Heart right ventricle (tissue), 16 donors: ENCODE measurements around the gene HPS6. TPM values are rescaled to one million over a fixed set of nuclear protein-coding genes. Genes with fewer than 3 reads are reported as not detected.

ENCODE experiments used
- ATAC-seq, 8 donors: fragments of 200-7000 bp; cut with Tn5 transposase; one replicate each; pipeline ENCODE4 v1.9.1; 2020; ENCODE audit warnings: mild to moderate bottlenecking in 8 of 8, moderate library complexity in 8 of 8, moderate number of reproducible peaks in 1 of 8
- DNase-seq, 2 donors: peaks; one replicate each; pipeline ENCODE4 v3.0.0-alpha.2; 2020
- H3K27ac ChIP-seq, 10 donors: fragments of 200-600 bp; sonication (generic) in 2 of 10; one replicate each; pipeline versions ENCODE4 v1.5.0 to v1.8.0; 2020 to 2022; ENCODE audit warnings: mild to moderate bottlenecking in 3 of 10
- H3K27me3 ChIP-seq, 7 donors: fragments of 200-600 bp; one replicate each; pipeline ENCODE4 v1.8.0; 2021 to 2022; ENCODE audit warnings: mild to moderate bottlenecking in 2 of 7
- H3K36me3 ChIP-seq, 9 donors: fragments of 200-600 bp; sonication (generic) in 1 of 9; one replicate each; pipeline versions ENCODE4 v1.5.0 to v1.8.0; 2020 to 2022; ENCODE audit warnings: mild to moderate bottlenecking in 2 of 9
- H3K4me1 ChIP-seq, 9 donors: fragments of 200-600 bp; sonication (generic) in 1 of 9; one replicate each; pipeline versions ENCODE4 v1.5.0 to v1.8.0; 2020 to 2022; ENCODE audit warnings: mild to moderate bottlenecking in 4 of 9
- H3K4me3 ChIP-seq, 10 donors: fragments of 200-600 bp; sonication (generic) in 2 of 10; one replicate each; pipeline versions ENCODE4 v1.5.0 to v1.8.0; 2020 to 2022; ENCODE audit warnings: mild to moderate bottlenecking in 7 of 10, moderate library complexity in 2 of 10
- H3K9me3 ChIP-seq, 11 donors: fragments of 200-600 bp in 10 of 11; sonication (generic) in 2 of 11; one replicate each; pipeline versions ENCODE4 v1.5.0 to v1.8.0; 2013 to 2022; ENCODE audit warnings: mild to moderate bottlenecking in 2 of 11, control low read depth in 1 of 11, moderate library complexity in 1 of 11
- CTCF ChIP-seq, 9 donors: fragments of 200-600 bp; sonication (generic) in 2 of 9; IDR thresholded peaks; one replicate each; pipeline versions ENCODE4 v1.5.0 to v1.8.0; 2021 to 2022; ENCODE audit warnings: antibody characterized with exemption in 9 of 9, mild to moderate bottlenecking in 5 of 9, moderate library complexity in 1 of 9
- WGBS, 2 donors: extraction: QIAGEN DNeasy Blood & Tissue Kit; methylation state at CpG; one replicate each; pipeline ENCODE4 v1.1.7; 2013; ENCODE audit warnings: inconsistent platforms in 1 of 2; 5-methylcytosine and 5-hydroxymethylcytosine counted together
- intact Hi-C, 10 donors: fragments of 100-400 bp; cut with DNase I; formaldehyde crosslinking; loops; one replicate each; pipeline versions ENCODE4 v1.11.1 to v1.14.2; 2022
- polyA plus RNA-seq, 2 donors: library from polyadenylated mRNA; stranded (reverse); fragments of 200-250 nt; gene quantifications; one replicate each; pipeline ENCODE4 v1.2.3, GENCODE V29; 2013
- total RNA-seq, 10 donors: library from RNA; stranded (reverse); fragmentation: NEBNext Ultra II Directional in 3 of 10; extraction: Animal tissue kit (Norgen Biotek cat#: 25700) in 3 of 10; gene quantifications; one replicate each; pipeline versions ENCODE4 v1.2.1 to v1.2.4, GENCODE V29; 2021 to 2023
- donor health status: Arrhythmogenic right ventricular cardiomyopathy.
- donor health status: ischemic (EF 13 %, LVEDD 7.1; RV severe dilation, severe dysfunction).
- donor health status: healthy with polysubstance abuse.
- donor health status: DM: no; HTN: yes; CAD: no.
- donor health status: DM: no; HTN: no; CAD: no.
- donor health status: ischemic (EF 25% LVEDD 6.9; RV normal size, moderate dysfunction).
- donor health status: ischemic (EF 25% LVEDD 5.7; RV mildly dilated, moderate dysfunction).
- donor health status: healthy.
- donor health status: DM: yes; HTN: yes; CAD: no.
- donor health status: Ischemic cardiomyopathy.
- donor health status: ischemic (EF 35%, LVEDD 5.7; RV mildly dilated, moderate dysfunction).
- donor health status: nonischemic (EF 11% LVEDD 7.7; RV severe dilation, severe dysfunction).
- donor health status: DM: yes; HTN: yes; CAD: no.
- donor health status: PGD.
- donor health status: ischemic (EF 29% LVEDD 5.4; RV normal size, mild dysfunction).
- donor health status: nonischemic (EF 23%, LVEDD 6.1; RV moderate dilation, normal function).

HPS6 gene
- total and polyA plus RNA-seq, 12 donors, result 8.2 to 13.6 (median 10.6) TPM

GRCh38 chr10:102106998-102107397 is 41.8 kb downstream of the HPS6 start:
- WGBS, 2 donors, result 87 to 89% methylated on average over 2 of the region's 2 CpGs
- TF ChIP-seq CTCF (IDR thresholded peaks at IDR 0.05), result no peak
- ATAC-seq (no peak), DNase-seq (no peak)
- no peak overlapping the region for H3K27ac ChIP-seq
- no peaks in the 10 kb centered on the region for H3K9me3 ChIP-seq
- no peak overlapping the region for H3K4me3 ChIP-seq
- H3K36me3 ChIP-seq, result peaks cover 6 to 71% (median 46%) of the 10 kb centered on the region in 9 donors
- intact Hi-C loops, result loop anchor here in 1 of 10 donors (5.0 kb wide), 1 partner anchor 35 kb away; no protein-coding TSS in a partner anchor
- H3K4me1 ChIP-seq, result peaks cover 0 to 6% (median 0%) of the 10 kb centered on the region in 9 donors
- no peaks in the 10 kb centered on the region for H3K27me3 ChIP-seq

- Histone ChIP-seq H3K4me1 (peaks cover 12 to 30% (median 23%) of the 10 kb centered on the region in 9 donors), H3K27me3 (no peaks in the 10 kb centered on the region), H3K27ac (no peak overlapping the region), H3K9me3 (no peaks in the 10 kb centered on the region), H3K36me3 (peaks cover 6 to 65% (median 46%) of the 10 kb centered on the region in 9 donors), H3K4me3 (no peak overlapping the region)
- intact Hi-C loops, result loop anchor here in 3 of 10 donors (5.0 kb wide), 2 partner anchors 37 to 42 kb away; partner anchors contain the start of gene HPS6 (in 1 of the 3)
- ATAC-seq, result no peak
- no peak for DNase-seq
- WGBS, 2 donors, result 87% methylated on average over 24 of the region's 24 CpGs
- no peak for TF ChIP-seq CTCF (IDR thresholded peaks at IDR 0.05)
Measured at GRCh38 chr10:102109166-102110116, 44.3 kb downstream of the HPS6 start.

- Histone ChIP-seq H3K36me3 (peaks cover 6 to 56% (median 46%) of the 10 kb centered on the region in 9 donors), H3K27ac (no peak overlapping the region), H3K9me3 (no peaks in the 10 kb centered on the region), H3K4me3 (no peak overlapping the region), H3K27me3 (no peaks in the 10 kb centered on the region), H3K4me1 (peaks cover 12 to 46% (median 38%) of the 10 kb centered on the region in 9 donors)
- ATAC-seq (no peak), DNase-seq (no peak)
- intact Hi-C loops, result loop anchor here in 2 of 10 donors (5.0 kb wide), 2 partner anchors 39 to 44 kb away; partner anchors contain the start of gene HPS6 (in 1 of the 2)
- 94% methylated on average over 12 of the region's 12 CpGs for WGBS, 2 donors
- no peak for TF ChIP-seq CTCF (IDR thresholded peaks at IDR 0.05)
Measured at GRCh38 chr10:102111276-102111675, 46.1 kb downstream of the HPS6 start.

GRCh38 chr10:102112210-102112817 is 47.2 kb downstream of the HPS6 start:
- Histone ChIP-seq H3K27me3 (no peaks in the 10 kb centered on the region), H3K36me3 (peaks cover 6 to 46% (median 38%) of the 10 kb centered on the region in 9 donors), H3K27ac (peak overlapping the region in 1 of 10 donors; percentile 0), H3K4me1 (peaks cover 12 to 57% (median 48%) of the 10 kb centered on the region in 9 donors), H3K4me3 (no peak overlapping the region), H3K9me3 (no peaks in the 10 kb centered on the region)
- 46 to 60% methylated on average over 3 of the region's 3 CpGs for WGBS, 2 donors
- ATAC-seq (no peak), DNase-seq (no peak)
- intact Hi-C loops, result loop anchor here in 2 of 10 donors (5.0 kb wide), 2 partner anchors 40 to 45 kb away; partner anchors contain the start of gene HPS6 (in 1 of the 2)
- peak in 1 of 9 donors; percentile 23 for TF ChIP-seq CTCF (IDR thresholded peaks at IDR 0.05)
